H4 (cell line): ENCODE results near the gene CAPZA2. TPM values are rescaled to one million over a fixed set of nuclear protein-coding genes. Genes with fewer than 3 reads are reported as not detected.
"Not testable (repeated sequence)": the region's sequence is repeated elsewhere in the genome, so short reads cannot be mapped to it uniquely, and the experiment has no call there.

Experiments
- DNase-seq: peaks from one replicate; pipeline ENCODE4 v3.0.0-alpha.2; 2015; ENCODE audit warnings: low spot score
- total RNA-seq: library from RNA; depleted of rRNA; stranded (reverse); fragments of >200 nt; shearing (Covaris generic); gene quantifications from 2 replicates; pipeline ENCODE4 v1.2.3, GENCODE V29; 2014; rRNA removed

Gene CAPZA2
- total RNA-seq, 1 experiment from 2014 or later: 139 TPM

DNA sequence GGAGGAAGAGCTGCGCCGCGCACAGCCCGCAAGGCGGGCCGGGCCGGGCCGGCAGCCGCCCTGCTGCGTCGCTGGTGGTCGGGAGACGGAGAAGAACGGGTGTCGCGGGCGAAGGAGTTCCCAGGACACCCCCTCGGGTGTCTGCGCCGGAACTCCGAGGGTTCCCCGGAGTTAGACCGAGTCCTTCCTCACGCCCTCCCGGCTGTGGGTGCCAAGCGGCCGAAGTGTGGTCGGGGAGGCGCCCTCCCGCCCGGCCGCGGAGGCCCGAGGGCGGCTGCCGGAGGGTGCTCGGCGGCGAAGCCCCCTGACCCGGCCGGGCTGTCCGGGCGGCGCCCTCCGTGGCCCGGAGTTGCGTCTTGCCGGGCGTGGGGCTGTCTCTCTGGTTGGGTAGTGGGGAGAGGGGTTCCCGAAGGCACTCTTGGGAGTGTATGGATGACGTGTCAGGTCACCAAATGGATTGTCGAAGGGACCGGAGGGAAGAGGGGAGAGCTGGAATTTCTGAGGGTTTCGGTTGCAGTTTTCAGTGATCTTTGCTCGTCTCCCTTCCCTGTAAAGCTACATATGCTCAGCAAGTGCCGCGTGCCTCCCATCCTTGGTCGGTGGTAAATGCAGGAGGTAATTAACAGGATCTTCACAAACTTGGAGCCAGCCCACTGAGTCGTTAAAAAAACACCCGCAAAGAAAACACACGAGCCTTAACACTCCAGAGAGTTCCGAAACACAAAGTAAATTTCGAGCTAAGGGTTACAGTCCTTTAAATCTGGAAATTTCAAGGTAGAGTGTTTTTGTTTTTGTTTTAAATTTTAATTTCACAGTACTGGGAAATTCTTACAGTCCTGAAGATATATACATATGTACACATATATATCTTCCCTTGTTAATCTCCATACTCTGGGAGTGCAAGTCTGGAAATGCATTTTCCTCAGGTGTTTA lies 91.8 kb downstream of the CAPZA2 start:
- DNase-seq: peak; percentile 88

DNA sequence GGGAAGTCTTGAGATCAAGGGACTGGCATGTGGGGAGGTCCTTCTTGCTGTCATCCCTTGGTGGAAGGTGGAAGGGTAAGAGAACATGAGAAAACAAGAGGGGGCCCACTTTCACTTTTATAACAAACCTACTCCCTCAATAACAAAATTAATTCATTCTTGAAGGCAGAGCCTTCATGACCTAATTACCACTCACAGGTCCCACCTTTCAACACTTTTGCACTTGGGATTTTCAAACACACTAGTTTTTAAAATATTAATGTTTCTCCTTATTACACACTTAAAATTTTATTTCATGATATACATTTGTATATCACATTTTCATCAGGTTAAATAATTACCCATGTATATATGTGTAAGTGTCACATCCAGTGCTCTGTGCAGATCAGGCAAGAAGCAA lies 93.0 kb downstream of the CAPZA2 start:
- DNase-seq: no peak

DNA sequence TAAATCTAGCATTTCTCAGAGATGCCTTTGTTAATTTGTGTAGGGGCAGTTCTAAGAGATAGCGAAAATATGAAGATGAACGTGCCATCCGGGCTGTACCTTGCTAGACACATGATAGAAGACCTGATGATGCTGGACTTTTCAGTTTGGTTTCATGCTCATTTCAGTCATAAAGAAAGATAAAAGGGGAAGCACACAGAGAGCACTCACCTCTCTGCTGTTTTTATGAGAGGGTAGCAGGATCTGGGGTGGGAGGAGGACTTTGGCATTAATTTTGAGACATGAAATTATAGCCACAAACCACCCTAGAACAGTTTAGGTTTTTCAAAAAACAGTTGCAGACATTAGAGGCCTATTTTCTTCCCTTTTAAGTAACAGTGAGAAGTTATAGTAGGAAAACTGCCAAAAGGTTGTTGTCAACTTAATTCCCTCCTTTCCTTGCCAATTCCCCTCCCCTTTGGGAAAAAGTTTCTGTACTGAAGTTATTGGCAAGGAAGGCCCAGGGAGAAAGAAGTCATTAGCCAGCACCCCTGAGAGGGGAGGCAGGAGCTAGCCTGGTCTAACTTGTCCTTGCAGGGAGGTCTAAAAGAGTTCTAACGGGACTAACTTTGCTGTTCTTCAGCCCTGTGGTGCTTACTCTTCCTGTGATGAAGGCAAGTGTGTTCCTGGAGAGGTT lies 93.6 kb downstream of the CAPZA2 start:
- DNase-seq: no peak

- no peak for DNase-seq
Measured at GRCh38 chr7:116956477-116956804, 94.1 kb downstream of the CAPZA2 start.

DNA sequence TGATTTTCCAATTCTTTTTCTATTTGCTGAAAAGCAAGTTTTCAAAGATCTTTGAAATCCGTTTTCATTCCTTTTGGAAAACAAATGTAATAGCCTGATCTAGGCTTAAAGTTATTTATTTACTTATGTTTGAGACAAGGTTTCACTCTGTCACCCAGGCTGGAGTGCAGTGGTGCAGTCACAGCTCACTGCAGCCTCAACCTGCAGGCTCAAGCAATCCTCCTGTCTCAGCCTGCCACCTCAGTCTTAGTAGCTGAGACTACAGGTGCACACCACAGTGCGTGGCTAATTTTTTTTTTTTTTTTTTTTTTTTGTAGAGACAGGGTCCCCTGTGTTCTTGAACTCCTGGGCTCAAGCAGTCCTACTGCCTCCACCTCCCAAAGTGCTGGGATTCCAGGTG lies 95.5 kb downstream of the CAPZA2 start:
- no peak for DNase-seq

GRCh38 chr7:116961966-116962673 lies 99.7 kb downstream of the CAPZA2 start:
- not testable (repeated sequence) for DNase-seq

DNA sequence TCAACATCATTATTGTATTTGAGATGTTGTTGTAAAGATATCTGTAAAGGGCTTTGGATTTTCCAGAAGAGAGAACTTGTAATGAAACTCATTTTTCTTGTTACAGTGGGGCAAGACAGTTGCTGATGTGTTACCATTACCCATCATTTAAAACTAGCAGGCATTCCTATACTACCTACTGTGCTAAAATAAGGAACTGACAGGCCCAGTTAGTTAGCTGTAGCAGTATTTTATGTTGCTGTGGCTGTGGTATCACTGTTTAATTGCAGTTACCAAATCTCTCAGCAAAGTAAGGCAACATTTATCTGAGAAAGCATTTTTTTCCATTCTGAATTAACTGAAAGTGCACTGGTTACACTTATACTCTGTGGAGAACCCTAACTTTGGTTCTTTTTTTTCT lies 100.8 kb downstream of the CAPZA2 start:
- no peak for DNase-seq

DNA sequence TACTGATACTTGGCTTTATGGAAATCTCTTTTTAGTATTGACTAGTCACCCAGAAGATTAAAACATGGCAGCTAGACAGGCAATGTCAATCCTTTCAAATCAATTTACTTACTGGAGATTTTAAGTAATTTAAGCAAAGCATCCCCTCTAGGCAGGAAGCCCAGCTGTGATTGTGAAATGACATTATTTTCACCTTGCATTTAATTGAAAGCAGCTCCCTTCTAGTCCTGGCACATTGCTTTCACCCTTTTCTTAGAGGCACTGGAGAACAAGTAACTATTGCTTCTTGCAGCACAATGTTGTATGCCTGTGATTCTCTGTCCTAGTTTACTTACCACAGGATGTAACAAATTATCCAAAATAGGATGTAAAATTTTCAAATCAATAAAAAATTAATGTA lies 104.2 kb downstream of the CAPZA2 start:
- no peak for DNase-seq

GRCh38 chr7:116967254-116967922 lies 105.0 kb downstream of the CAPZA2 start:
- no peak for DNase-seq

GRCh38 chr7:116967983-116968382 lies 105.6 kb downstream of the CAPZA2 start:
- DNase-seq: no peak

DNA sequence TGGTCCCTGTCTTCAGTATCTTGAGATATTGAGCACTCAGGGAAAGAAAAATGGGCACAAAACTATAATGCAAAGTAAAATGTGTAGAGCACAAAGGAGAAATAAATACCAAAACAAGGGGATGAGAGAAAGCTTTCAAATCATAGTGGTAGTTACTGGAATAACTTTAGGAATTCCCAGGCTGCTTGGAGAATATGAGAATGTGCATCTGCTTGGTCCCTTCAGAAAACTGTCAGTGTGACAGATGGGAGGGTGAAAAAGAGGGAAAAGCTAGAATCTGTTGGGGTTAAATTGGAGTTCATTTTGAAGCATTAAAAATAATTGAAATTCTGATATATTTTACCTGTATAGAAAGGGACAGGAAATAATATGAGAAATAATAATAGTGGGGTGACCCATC lies 106.2 kb downstream of the CAPZA2 start:
- DNase-seq: no peak

- DNase-seq: no peak
Measured at GRCh38 chr7:116969371-116969902, 107.0 kb downstream of the CAPZA2 start.

DNA sequence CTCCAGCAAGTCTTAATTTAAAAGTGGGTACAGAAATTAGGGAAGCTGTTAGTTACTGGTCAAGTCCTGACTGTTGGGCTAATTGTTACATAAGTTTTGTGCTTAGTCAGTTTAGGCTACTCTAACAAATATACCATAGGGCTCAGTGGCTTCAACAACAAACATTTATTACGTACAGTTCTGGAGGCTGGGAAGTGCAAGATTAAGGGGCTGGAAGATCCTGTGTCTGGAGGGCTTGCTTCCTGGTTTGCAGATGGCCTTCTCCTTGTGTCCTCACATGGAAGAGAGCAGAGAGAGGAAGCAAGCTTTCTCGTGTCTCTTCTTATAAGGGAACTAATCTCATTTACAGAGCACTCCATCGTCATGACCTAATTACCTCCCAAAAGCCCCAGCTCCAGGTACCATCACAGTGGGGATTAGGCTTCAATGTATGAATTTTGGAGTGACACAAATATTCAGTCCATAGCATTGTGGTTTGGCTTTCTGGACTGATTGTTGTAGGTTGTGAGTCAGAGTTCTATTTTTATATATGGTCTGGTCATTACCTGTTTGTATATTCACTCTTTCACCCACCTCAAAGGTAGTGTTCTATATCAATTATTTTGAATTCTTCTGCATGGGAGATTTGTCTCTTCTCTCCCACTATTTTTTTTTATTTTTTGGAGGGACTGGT lies 108.0 kb downstream of the CAPZA2 start:
- DNase-seq: no peak

DNA sequence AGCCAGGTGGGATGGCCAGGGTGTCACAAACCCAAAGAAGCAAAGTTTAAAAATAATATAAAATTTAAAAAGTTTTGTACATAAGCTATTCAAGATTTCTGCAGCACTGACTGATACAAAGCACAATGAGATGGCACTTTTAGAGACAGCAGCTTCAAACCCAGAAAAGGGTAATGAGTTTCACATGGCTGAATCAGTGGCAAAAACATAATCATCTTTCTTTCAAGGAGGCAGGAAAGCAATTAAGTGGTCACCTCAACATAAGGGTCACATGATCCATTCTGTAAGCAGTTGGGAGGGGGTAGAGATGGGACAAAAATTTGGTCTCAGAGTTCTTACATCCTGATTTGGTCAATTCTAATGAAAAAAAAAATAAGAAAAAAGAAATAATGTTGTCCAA lies 108.8 kb downstream of the CAPZA2 start:
- DNase-seq: not testable (repeated sequence)

Other genes with a start within 250 kb of the CAPZA2 start
- gene MET, start 190.4 kb upstream of the CAPZA2 start, total RNA-seq: 51.1 and 67.7 TPM in 2 replicates
- 23.0 and 27.6 TPM in 2 replicates for gene ST7, start 90.9 kb downstream of the CAPZA2 start, total RNA-seq